Lower lobe of right lung (tissue), 2 donors: ENCODE measurements around the gene ANKRD13D. TPM values are rescaled to one million over a fixed set of nuclear protein-coding genes. Genes with fewer than 3 reads are reported as not detected.

Experiments
- ATAC-seq, 2 donors: fragments of 200-7000 bp; cut with Tn5 transposase; one replicate each; pipeline ENCODE4 v1.9.1; 2020 to 2022; ENCODE audit warnings: mild to moderate bottlenecking in 2 of 2, moderate library complexity in 2 of 2
- DNase-seq: peaks from one replicate; pipeline ENCODE4 v3.0.0-alpha.2; 2020
- H3K27ac ChIP-seq: fragments of 200-600 bp; one replicate; pipeline ENCODE4 v1.8.0; 2022
- H3K27me3 ChIP-seq: fragments of 200-600 bp; one replicate; pipeline ENCODE4 v1.8.0; 2022; ENCODE audit warnings: low read depth
- H3K36me3 ChIP-seq: fragments of 200-600 bp; one replicate; pipeline ENCODE4 v1.8.0; 2022; ENCODE audit warnings: mild to moderate bottlenecking
- H3K4me1 ChIP-seq: fragments of 200-600 bp; one replicate; pipeline ENCODE4 v1.8.0; 2022
- H3K4me3 ChIP-seq: fragments of 200-600 bp; one replicate; pipeline ENCODE4 v1.8.0; 2022; ENCODE audit warnings: mild to moderate bottlenecking
- H3K9me3 ChIP-seq: fragments of 200-600 bp; one replicate; pipeline ENCODE4 v1.8.0; 2022
- intact Hi-C: fragments of 100-400 bp; cut with DNase I; formaldehyde crosslinking; loops from one replicate; pipeline ENCODE4 v1.11.0; 2022
- total RNA-seq: library from RNA; stranded (reverse); fragmentation: NEBNext Ultra II Directional; extraction: Animal tissue kit (Norgen Biotek cat#: 25700); gene quantifications from one replicate; pipeline ENCODE4 v1.2.1, GENCODE V29; 2021
- TF ChIP-seq, protein P1 (sequence below): fragments of 200-600 bp; IDR thresholded peaks from one replicate; pipeline ENCODE4 v1.8.0; 2022; ENCODE audit warnings: antibody characterized with exemption, mild to moderate bottlenecking
- donor health status: DM: no; HTN: yes; CAD: no; lungs with severe emphysema.

The ANKRD13D gene
- total RNA-seq, 1 donor from 2014 or later: 66.9 TPM

DNA sequence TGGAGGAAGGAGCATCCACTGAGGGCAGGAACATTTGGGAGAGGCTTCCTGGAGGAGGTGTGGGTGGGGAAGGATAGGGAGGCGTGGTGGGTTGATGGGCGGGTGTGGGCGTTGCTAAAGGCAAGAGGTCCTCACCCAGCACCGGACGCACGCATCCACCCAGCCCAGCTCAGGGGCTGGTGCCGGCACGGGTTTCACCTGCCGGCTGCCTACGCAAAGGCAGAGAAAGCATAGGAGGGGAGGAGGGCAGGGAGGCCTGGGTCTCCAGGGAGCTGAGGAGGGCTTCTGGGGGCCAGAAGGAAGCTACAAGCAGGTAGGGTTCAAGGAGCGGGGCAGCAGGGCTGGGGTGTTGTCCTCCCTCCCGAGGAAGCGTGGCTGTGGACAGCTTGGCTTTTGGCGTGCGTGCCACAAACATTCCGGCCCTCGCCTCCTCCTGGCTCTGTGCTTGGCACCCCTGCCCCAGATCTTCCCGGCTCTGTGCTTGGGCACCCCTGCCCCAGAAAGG lies 22.0 kb downstream of the ANKRD13D start:
- Histone ChIP-seq H3K9me3 (no peaks in the 10 kb centered on the region), H3K4me1 (peaks cover 16% of the 10 kb centered on the region), H3K4me3 (no peak overlapping the region), H3K27me3 (no peaks in the 10 kb centered on the region), H3K36me3 (peaks cover 50% of the 10 kb centered on the region), H3K27ac (no peak overlapping the region)
- TF ChIP-seq, protein P1, sequence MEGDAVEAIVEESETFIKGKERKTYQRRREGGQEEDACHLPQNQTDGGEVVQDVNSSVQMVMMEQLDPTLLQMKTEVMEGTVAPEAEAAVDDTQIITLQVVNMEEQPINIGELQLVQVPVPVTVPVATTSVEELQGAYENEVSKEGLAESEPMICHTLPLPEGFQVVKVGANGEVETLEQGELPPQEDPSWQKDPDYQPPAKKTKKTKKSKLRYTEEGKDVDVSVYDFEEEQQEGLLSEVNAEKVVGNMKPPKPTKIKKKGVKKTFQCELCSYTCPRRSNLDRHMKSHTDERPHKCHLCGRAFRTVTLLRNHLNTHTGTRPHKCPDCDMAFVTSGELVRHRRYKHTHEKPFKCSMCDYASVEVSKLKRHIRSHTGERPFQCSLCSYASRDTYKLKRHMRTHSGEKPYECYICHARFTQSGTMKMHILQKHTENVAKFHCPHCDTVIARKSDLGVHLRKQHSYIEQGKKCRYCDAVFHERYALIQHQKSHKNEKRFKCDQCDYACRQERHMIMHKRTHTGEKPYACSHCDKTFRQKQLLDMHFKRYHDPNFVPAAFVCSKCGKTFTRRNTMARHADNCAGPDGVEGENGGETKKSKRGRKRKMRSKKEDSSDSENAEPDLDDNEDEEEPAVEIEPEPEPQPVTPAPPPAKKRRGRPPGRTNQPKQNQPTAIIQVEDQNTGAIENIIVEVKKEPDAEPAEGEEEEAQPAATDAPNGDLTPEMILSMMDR: no peak
- ATAC-seq (no peak), DNase-seq (no peak)
- intact Hi-C loops: loop anchor here (10.0 kb wide), 1 partner anchor 46 kb away; the partner anchor contains the start of gene GRK2

DNA sequence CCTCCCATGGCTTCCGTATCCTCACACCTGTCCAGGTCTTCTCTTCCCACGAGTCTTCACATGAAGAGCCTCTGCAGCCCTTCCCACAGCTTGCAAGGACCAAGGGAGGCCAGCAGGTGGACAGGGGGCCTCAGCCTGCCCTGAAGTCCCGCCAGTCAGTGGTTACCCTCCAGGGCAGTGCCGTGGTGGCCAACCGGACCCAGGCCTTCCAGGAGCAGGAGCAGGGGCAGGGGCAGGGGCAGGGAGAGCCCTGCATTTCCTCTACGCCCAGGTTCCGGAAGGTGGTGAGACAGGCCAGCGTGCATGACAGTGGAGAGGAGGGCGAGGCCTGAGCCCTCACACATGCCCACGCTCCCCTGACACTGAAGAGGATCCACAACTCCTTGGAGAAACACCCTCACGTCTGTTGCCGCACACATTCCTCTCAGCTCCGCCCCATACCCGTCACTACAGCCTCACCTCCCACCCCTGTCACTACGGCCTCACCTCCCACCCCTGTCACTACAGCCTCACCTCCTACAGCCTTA lies 22.5 kb downstream of the ANKRD13D start:
- Histone ChIP-seq H3K4me1 (peaks cover 20% of the 10 kb centered on the region), H3K4me3 (no peak overlapping the region), H3K27ac (no peak overlapping the region), H3K36me3 (peaks cover 50% of the 10 kb centered on the region), H3K27me3 (no peaks in the 10 kb centered on the region), H3K9me3 (no peaks in the 10 kb centered on the region)
- DNase-seq (no peak), ATAC-seq (no peak)
- intact Hi-C loops: loop anchor here (10.0 kb wide), 1 partner anchor 47 kb away; the partner anchor contains the start of gene GRK2
- TF ChIP-seq, protein P1: no peak

DNA sequence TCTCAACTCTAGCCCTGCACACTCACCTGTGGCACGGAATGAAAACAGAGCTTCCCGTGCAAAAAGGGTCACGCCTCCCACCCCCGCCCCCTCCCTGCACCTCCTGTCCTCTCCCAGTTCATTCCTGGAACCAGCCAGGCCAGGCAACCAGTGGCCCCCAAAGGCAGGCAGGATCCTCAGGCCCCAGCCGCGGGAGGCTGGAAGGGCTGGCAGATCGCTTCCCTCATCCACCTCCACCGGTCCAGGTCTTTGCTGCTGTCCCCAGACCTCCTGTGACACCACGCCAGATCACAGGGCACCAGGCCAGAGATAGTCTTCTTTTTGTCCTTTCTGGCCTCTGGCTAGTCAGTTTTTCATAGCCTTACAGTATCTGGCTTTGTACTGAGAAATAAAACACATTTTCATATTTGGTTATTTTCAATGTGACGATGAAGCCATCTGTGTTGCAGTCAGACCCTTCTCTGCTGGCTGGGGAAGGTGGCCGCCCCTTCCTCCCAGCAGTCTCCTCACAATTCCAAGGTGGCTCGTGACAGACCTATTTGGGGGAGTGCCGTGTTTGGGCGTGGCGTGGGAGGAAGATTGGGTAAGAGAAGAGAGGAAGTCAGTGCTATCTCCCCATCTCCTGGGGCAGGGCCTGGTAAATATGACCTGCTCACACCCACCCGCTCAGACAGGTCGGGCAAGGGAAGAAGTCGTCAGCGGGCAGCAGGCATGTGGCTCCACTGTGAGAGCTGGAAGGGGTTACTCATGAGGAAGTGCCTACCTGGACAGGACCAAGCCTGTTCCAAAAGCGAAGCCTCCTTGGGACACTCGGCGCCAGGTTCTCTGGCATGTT lies 23.3 kb downstream of the ANKRD13D start:
- peaks cover 21% of the 10 kb centered on the region for H3K4me1 ChIP-seq
- H3K27ac ChIP-seq: peak overlapping the region; percentile 62
- DNase-seq: peak; percentile 67
- H3K4me3 ChIP-seq: no peak overlapping the region
- H3K27me3 ChIP-seq: no peaks in the 10 kb centered on the region
- intact Hi-C loops: loop anchor here (10.0 kb wide), 1 partner anchor 48 kb away; the partner anchor contains the start of gene GRK2
- H3K36me3 ChIP-seq: peaks cover 44% of the 10 kb centered on the region
- TF ChIP-seq, protein P1: no peak
- no peak for ATAC-seq
- H3K9me3 ChIP-seq: no peaks in the 10 kb centered on the region

DNA sequence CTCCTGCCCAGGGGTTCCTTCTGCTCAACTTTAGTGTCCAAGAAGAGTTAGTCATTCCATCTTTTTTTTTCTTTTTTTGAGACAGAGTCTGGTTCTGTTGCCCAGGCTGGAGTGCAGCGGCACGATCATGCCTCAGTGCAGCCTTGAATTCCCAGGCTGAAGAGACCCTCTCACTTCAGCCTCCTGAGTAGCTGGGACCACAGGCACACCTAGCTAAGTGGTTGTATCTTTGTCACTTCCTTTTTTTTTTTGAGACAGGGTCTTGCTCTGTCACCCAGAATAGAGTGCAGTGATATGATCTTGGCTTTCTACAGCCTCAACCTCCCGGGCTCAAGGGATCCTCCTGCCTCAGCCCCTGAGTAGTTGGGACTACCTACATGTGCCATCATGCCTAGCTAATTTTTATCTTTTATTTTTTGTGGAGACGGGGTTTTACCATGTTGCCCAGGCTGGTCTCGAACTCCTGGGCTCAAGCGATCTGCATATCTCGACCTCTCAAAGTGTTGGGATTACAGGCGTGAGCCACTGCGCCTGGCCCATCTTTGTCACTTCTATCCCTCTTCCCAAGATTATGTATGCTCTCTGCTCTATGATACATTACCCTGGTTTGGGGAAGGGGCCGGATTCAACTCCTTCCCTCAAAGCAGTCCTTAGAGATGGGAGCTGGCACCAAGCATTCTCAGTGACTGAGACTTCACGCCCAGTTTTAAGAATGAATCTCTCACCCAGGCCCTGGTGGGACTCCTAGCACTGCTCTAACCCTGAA lies 24.2 kb downstream of the ANKRD13D start:
- H3K27ac ChIP-seq: peak overlapping the region; percentile 62
- no peak for DNase-seq
- ATAC-seq: no peak
- H3K9me3 ChIP-seq: no peaks in the 10 kb centered on the region
- no peak overlapping the region for H3K4me3 ChIP-seq
- intact Hi-C loops: loop anchor here (10.0 kb wide), 1 partner anchor 49 kb away; the partner anchor contains the start of gene GRK2
- TF ChIP-seq, protein P1: no peak
- peaks cover 35% of the 10 kb centered on the region for H3K36me3 ChIP-seq
- peaks cover 24% of the 10 kb centered on the region for H3K4me1 ChIP-seq
- H3K27me3 ChIP-seq: no peaks in the 10 kb centered on the region

DNA sequence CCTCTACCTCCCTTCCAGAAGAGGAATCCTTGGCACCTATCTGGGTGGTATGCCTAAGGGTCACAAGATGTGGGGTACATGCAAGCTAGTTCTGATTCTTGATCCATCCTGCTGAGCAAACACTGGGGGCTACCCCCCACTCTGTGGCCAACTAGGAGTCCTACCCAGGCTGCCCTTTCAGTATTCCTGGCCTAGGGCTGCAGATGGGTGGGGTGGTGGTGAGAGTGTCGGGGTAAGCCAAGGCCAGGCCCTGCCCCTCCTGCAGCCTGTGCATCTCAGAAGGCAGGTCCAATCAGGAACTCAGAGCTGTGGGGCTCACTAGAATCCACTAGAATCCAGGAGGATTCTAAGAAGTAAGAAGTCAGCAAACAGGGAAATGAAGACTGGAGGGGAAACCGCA lies 25.1 kb downstream of the ANKRD13D start:
- DNase-seq (no peak), ATAC-seq (no peak)
- intact Hi-C loops: loop anchor here (10.0 kb wide), 1 partner anchor 49 kb away; the partner anchor contains the start of gene GRK2
- H3K27me3 ChIP-seq: no peaks in the 10 kb centered on the region
- no peaks in the 10 kb centered on the region for H3K9me3 ChIP-seq
- TF ChIP-seq, protein P1: no peak
- H3K4me1 ChIP-seq: peaks cover 32% of the 10 kb centered on the region
- H3K27ac ChIP-seq: no peak overlapping the region
- H3K36me3 ChIP-seq: peaks cover 26% of the 10 kb centered on the region
- no peak overlapping the region for H3K4me3 ChIP-seq
